Anterior cingulate cortex (tissue), 58 donors: ENCODE measurements around the gene TSPOAP1.
A peak's percentile ranks its signal among the peaks of the same experiment; 100 is the strongest.

Experiments
- DNase-seq, 58 donors: peaks; one replicate each; lab custom pipeline; 2025; lab: John Stamatoyannopoulos, UW

TSPOAP1 gene

GRCh38 chr17:58362368-58363014, 33.9 kb upstream of the TSPOAP1 start:
- DNase-seq: no peak

DNA sequence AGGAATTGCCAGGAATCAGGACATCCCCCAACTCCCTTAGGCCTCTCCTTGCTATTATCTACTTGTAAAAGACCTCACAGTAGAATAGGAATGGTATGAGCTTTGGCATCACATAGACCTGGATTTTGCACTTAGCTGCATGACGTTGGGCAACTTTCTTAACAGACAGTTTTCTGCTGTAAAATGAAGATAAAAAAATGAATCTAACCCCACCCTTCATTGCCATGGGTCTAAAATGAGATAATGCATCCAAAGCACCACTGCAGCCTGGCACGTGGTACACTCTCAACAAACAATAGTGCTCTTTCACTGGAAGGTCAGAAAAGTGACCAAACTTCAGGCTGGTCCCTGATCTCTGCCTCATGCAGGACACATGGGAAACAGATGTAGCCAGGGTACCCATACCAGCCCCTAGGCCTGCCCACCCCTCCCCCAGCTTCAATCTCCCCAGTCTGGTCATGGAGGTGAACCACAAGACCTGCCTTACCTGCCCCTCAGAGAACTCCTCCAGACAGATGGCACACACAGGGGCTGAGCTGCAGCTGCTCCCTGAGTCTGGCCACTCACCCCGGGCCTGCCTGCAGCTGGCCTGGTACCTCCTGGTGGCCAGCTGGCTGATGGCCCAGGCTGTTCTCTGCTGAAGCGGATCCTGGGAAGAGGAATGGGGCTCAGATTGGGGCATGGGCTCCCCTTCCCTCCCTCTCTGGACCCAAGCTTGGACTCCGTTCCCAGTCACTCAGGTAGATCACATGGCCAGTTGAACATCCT, 31.9 kb upstream of the TSPOAP1 start:
- DNase-seq: peak in 1 of 58 donors; percentile 19

GRCh38 chr17:58358408-58359172, 30.0 kb upstream of the TSPOAP1 start:
- no peak for DNase-seq

DNA sequence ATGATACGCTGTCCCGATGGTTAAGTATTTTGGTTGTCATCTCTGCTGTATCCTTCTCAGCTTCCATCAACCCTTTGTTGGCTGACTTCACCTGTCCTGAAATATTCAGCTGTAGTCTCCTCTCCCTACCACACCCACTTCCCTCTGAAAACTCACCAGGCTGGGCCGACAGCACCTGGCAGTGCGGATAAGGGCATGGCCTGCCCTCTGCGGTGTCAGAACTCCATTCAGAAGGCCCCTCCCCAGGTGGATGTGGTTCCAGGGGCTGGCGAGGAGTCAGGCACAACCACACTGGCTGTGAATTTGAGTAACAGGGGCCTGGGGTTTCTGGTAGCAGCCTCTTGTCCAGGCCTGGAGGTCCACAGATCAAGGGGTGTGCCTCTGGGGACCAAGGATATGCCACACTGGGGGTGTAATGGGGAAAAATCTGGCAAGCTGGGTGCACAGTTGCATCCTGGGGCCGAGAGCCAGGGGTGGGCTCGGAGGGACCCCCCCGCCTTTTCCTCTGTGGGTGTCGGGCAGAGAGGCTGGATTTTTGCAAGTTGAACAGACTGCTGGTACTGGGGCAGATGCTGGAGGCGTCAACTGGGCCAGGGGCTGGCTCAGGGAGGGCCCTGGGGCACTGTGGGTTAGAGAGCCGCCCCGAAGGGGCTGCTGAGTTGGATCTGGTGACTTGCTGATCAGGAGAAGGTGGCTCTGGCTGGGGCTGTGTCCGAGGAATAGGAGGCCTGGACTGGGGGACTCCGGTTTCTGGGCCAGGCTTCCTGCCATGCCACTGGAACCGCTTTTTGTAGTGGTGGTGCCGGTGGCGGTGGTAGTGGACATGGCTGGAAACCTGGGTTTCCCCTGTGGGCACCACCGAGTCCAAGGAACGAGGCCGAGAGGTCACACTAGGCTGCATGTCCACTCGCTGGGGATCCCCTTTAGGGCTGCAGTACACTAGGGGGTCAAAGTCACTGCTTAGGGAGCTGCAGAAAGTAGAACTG, 29.0 kb upstream of the TSPOAP1 start:
- no peak for DNase-seq

DNA sequence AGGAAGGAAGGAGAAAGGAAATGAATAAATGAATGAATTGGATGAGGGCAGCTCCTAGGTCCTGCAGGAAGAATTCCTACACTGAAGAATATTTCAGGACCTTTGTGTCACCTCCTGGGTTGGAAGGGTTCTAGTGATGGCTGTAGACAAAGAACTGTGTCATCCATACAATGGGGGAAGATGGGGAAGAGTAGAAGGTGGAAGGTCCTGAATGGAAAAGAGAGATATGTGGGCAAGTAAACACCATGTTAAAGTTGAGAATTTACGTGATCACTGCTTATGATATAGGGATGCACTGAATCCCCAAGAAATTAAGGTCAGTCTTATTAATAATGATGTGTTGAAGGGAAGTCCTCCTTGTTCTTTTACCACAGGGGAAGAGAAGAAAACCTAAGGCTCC, 27.6 kb upstream of the TSPOAP1 start:
- DNase-seq: no peak

DNA sequence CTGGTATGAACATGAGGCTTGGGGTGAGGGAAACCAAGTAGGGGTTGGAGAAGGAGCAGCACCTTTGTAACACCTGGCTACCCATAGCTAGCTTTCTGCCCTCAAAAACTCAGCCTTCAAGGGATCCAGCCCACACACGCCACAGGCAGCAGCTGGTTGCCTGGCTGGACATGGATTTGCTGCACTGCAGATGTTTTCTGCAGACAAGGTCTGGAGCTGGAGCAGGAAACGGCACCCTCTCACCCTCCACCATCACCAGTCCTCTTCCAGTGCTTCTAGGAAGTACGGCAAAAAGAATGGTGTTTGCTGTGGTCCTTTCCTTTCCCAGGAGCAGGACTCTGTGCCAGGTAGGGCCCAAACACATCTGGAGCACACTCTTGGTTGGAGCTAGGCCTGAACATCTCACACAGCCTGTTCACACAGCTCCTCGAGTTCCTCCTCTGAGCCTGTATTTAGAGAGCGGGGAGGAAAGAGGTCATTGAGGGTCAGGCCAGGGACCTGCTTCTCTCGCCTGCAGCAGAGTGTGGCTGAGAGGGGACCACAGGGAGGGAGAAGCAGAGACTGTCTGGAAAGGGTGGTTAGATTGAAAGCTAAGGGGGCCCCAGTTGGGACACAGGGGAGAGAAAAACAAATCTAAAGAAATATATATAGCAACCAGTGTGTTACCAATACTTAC, 26.1 kb upstream of the TSPOAP1 start:
- no peak for DNase-seq

DNA sequence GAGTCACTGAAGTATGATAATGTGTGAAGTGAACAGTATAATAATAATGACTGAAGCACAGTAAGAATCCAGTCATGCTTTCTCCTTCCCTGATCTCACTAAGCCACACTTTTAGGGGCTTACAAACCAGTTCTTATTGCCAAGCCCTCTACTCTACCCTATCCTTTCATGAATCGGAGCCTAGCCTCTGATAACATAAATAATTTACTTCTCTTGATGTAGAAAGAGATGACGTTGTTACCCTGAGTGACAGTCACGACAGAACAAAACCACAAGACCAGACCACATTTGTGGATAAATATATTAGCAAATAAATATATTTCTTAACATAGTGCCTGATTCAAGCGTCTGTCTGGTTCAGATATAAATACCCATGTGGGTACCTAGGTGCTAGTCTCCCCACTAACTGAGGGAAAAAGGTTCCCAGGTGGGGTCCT, 24.8 kb upstream of the TSPOAP1 start:
- DNase-seq: no peak

DNA sequence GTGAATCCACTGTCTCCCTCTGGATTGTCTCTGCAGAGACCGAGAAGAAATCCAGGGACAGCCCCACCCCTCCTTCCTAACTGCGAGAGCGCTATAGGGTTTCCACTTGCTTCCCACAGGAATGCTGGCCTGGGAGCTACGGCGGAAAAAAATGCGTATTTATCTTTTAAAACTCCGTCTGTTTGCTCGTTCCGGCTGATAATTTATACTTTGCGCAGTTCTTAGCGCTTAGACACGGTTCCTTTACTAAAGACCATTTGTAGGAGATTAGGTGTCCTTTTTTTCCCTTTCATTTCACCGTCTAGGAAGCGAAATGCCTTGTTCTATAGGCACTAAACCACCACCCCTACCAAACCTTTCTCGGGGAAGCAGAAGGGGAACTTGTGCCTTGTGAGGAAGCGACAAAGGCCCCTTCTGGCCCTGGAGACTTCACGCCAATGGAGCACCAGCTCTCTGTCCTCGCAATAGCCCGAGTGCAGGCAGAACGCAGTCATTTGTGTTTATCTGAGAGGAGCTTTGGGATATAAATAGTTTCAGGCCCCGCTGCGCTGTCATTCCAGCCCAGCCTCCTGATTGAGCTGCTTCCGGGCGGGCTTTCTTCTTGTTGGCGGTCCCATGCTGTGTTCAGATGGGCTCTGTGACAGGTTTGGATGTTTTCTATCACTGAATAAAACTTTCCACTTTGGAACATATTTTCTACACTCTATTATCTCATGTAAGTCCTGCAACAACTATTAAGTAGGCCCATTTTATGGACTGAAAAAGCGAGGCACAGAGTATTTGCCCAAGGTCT, 24.2 kb upstream of the TSPOAP1 start:
- peak in 21 of 58 donors; percentile 8 to 68 (median 32) for DNase-seq

- peak; percentile 49 to 91 (median 82) for DNase-seq
These were observed 23.4 kb upstream of the TSPOAP1 start, which contains the start of gene SUPT4H1 for GRCh38 chr17:58351831-58352595. Gene SUPT4H1 (minus strand): TSS chr17:58352201. CDS start chr17:58352135, 66 bp downstream.

- no peak for DNase-seq
These were observed 22.6 kb upstream of the TSPOAP1 start for GRCh38 chr17:58351182-58351581.

DNA sequence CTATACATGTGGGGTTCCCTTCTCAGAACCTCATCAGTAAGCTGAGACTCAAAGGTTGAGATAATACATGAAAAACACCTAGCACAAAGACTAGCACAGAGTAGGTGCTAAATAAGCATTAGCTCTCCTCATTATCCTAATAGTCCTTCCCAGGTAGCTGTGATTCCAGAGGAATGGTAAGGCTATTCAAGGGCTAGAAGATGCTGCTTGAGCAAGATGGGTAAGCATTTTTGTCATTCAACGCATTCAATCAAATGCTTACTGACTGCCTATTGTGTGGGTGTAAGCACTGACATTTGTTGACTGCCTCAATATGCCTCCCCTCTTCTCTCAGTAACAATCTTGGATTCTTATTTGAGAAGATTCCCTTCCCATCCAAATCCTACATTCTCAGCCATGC, 19.4 kb upstream of the TSPOAP1 start:
- no peak for DNase-seq

GRCh38 chr17:58345500-58345899, 16.9 kb upstream of the TSPOAP1 start:
- no peak for DNase-seq

DNA sequence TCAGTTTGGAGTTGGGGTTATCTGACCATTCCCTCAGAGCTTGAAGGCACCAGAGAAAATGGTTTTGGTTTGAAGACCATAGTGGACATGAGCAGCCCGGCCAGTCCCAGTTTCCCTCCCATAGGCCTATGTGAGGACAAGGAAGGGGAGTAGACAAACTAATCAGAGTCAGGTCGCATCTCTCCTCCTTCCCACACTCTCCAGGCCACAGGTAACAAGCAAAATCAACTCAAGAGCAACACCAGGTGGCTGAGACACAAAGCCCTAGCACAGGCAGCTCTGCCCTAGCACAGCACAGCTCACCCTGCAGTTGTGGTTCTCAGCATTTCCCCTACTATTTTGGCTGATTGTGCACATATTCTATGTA, 16.2 kb upstream of the TSPOAP1 start:
- no peak for DNase-seq

DNA sequence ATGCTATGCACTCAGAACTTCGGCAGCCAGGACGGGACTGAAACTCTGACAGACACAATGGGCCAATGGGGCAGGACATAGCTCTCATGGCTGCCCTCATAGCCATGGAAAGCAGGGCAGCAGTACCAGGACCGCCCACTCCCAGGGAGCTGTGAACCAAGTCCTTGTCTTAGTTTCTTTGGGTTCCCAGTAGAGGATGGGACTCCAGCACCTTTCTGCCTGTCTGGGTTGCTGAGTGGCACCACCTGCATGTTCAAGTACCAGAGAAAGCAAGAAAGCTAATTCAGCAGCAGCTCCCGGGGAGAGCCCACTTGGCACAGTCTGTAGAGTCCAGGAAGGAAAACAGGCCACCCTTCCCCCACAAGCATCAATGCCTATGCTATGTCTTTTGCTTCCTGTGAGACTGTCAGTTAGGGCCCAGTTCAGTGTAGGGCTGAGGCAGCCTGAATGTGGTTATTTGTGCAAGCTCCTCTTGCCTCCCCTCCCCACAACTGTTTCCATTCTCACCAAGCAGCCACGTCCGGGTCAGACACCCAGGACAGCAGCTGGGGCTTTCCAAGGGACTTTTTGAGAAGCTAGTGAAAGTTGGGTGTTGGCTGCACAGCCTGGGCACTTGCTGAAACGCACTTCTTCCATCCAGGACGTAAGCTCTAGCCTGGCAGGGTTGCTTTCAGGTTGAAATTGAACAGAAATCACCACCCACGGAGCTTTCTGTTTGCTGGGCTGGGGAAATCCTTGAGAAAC, 15.6 kb upstream of the TSPOAP1 start:
- DNase-seq: peak in 19 of 58 donors; percentile 13 to 66 (median 37)

DNA sequence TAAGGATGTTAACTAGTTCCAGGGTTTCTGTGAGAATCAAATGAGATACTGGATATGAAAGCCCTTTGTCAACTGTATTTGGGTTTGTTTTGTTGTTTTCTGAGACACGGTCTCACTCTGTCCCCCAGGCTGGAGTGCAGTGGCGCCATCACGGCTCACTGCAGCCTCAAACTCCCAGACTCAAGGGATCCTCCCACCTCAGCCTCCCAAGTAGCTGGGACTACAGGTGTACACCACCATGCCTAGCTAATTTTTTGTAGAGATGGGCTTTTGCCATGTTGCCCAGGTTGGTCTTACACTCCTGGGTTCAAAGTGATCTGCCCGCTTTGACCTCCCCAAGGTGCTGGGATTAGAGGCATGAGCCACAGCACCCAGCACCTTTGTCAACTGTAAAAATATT, 14.5 kb upstream of the TSPOAP1 start:
- DNase-seq: no peak

DNA sequence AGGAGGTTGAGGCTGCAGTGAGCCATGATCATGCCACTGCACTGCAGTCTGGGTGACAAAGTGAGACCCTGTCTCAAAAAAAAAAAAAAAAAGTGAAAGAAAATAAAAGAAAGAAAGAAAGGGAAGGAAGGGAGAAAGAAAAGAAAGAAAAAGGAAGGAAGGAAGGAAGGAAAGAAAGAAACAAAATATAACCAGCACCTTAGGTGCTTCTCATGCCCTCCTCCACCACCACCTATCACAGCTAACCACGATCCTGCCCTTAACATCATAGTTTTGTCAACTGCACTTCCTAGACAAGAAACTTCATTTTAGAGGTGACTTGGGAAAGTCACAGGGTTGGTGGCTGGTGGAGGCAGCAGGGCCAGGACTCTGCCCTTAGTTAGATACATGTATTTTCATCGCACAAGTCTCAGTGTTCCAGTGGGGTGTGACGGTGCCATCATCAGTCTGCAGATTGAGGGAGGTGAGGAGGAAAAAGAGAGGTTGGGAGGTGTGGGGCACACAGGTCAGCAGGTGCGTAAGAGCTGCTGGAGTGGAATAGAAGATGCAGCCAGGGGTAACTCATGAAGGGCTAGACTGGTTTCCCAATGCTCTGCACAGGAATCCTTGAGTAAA, 13.4 kb upstream of the TSPOAP1 start:
- DNase-seq: no peak
